HG02973 (cell line): ENCODE data around the gene SPATA2L.
"Not testable (repeated sequence)": the region's sequence is repeated elsewhere in the genome, so short reads cannot be mapped to it uniquely, and the experiment has no call there.

Source experiments
- ATAC-seq: cut with Tn5 transposase; IDR thresholded peaks from one replicate; pipeline ENCODE4 v1.9.1; 2021; ENCODE audit warnings: moderate library complexity; ENCODE audit not compliant: unreplicated experiment

The SPATA2L gene

GRCh38 chr16:89691986-89692569, 9.4 kb downstream of the SPATA2L start:
- no peak for ATAC-seq

- ATAC-seq, result no peak
Measured at GRCh38 chr16:89691231-89691985, 10.1 kb downstream of the SPATA2L start.

DNA sequence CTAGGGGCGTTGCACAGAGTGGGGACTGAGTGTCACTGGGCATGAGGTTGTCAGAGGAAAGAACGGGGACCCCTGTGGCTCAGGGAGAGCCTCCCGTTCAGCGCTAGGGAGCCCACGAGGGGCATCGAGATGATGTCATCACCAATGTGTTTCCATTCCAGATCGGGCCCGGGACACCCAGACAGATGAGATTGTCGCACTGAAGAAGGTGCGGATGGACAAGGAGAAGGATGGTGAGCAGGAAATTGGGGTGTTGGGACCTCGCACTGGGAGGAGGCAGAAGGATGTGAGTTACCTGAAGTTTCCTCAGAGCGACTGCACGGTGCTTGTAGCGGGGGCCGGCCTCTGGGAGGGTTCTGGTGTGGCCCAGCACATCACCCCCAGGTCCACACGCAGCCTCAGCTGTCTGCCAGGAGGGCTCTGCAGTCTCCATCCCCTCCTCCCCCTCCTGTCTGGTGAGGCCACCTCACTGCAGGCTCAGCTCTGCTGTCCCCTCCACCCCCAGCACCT, 11.1 kb downstream of the SPATA2L start:
- ATAC-seq, result no peak

DNA sequence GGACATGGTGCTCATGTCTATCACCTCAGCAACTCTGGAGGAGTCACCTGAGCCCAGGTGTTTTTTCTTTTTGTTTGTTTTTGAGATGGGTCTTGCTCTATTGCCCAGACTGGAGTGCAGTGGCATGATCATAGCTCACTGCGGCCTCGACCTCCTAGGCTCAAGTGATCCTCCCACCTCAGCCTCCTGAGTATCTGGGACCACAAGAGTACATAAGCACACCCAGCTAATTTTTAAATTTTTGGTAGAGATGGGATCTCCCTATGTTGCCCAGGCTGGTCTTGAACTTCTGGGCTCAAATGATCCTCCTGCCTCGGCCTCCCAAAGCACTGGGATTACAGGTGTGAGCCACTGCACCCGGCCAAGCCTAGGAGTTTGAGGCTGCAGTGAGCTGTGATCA, 11.9 kb downstream of the SPATA2L start:
- ATAC-seq, result not testable (repeated sequence)

DNA sequence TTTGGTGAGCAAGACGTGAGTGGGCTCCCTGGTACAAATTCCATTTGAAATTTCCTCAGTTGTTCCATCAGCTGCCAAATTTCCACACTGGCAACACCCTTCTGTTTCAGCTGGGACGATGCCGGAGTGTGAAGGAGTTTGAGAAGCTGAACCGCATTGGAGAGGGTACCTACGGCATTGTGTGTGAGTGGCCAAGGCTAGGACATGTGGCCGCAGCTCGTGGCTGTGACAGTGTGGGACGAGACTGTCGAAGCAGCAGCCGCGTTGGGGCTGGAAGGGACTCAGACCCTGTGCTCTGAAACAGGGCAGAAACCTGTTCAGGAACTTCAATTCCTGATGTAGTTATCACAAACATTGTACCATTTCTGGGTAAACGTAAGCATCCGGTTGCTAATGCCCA, 12.4 kb downstream of the SPATA2L start:
- ATAC-seq, result no peak

GRCh38 chr16:89688395-89688794, 13.1 kb downstream of the SPATA2L start:
- ATAC-seq, result no peak

- peak; percentile 34 for ATAC-seq
Measured at GRCh38 chr16:89687092-89687940, 14.2 kb downstream of the SPATA2L start.

DNA sequence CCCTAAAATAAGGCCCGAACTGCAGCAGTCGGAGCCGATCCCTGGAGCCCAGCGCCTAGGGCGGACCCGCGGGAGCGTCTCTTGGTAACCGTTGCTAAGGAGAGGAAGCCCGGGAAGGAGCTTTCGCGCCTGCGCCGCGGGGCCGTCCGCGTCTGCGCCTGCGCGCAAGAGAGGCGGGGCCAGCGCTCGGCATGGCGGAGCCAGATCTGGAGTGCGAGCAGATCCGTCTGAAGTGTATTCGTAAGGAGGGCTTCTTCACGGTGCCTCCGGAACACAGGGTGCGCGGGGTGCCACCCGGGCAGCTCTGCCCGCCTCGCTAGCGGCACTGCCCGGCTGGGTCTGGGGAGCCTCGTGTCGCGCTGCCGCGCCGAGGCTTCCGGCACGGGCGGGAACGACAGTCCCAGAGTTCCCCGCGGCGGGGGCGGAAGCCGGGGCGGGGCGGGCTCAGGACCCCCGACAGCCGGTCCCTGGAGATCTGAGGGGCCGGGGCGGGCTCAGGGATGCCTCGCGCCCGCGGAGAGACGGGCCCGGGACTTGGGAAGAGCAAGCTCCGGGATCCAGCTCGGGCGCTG, 14.9 kb downstream of the SPATA2L start, which contains the start of gene CDK10:
CDK10 (plus strand) TSS at position 170 of the 572 bp plus-strand sequence; CDS start at position 192, 22 bp downstream.
- peak; percentile 69 for ATAC-seq

GRCh38 chr16:89685916-89686315, 15.6 kb downstream of the SPATA2L start:
- no peak for ATAC-seq

- ATAC-seq, result no peak
Measured at GRCh38 chr16:89678258-89678657, 23.2 kb downstream of the SPATA2L start.

- no peak for ATAC-seq
Measured at GRCh38 chr16:89672177-89672941, 29.1 kb downstream of the SPATA2L start.

DNA sequence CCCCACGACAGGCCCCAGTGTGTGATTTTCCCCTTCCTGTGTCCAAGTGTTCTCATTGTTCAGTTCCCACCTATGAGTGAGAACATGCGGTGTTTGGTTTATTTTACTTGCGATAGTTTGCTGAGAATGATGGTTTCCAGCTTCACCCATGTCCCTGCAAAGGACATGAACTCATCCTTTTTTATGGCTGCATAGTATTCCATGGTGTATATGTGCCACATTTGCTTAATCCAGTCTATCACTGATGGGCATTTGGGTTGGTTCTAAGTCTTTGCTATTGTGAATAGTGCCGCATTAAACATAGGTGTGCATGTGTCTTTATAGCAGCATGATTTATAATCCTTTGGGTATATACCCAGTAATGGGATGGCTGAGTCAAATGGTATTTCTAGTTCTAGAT, 29.9 kb downstream of the SPATA2L start:
- not testable (repeated sequence) for ATAC-seq

DNA sequence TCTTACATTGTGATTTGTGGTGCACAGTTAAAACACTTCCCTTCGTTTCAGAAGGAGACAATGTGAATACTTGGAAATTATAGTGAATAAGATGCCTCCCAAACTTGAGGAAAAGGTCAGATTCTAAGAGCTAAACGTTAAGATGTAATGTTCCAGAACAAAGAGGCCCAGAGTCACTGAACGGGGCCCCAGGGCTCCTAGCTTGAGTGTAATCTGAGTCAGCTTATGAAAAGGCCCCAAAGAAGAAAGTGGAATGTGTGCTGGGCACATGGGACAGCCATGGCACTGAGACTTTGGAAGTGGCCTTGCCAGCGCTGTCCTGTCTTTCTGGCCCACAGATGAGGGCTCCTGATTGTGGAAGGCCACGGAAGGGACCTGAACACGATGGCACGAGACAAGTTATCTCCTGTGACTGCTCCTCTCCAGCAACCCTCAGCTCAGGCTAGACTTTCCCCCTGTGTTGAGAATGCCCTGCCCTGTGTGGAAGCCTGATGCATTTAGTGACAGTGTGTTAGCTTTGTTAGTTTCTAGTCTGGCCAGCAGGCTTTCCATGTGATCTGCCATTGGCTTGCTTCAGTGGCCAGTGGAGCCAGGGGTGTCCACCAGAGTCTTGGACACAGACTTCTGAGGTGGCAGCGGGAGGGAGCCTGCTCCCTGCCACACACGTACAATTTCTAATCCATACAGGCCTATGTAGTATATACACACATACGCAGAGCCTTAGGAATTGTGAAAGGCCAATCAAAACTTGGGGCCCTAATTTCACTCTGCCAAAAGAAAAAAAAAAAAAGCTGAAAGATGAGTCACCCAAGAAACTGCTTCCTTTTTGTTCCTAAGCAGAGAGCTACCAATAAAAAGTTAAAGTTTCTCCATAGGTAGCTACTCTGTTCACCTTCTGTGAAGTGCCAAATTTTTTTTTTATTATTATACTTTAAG, 30.7 kb downstream of the SPATA2L start:
- no peak for ATAC-seq

GRCh38 chr16:89669755-89670154, 31.8 kb downstream of the SPATA2L start:
- no peak for ATAC-seq

GRCh38 chr16:89668790-89669158, 32.7 kb downstream of the SPATA2L start:
- ATAC-seq, result no peak

DNA sequence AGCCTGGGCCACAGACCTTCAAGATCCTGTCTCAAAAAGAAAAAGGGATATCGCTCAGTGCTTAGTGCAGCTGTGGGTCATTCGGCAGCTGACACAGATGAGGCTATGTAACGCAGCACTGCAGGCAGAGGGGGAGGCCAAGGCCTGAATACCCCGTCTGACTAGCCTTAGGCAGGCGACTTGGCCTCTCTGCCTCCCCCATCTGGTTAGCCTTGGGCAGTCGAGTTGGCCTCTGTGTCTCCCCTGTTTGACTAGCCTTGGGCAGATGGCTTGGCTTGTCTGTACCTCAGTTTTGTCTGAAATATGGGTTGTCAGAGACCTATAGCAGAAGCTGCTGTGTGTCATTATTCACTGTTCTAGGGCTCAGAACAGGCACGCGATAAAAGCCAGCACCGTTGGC, 33.9 kb downstream of the SPATA2L start:
- ATAC-seq, result no peak

DNA sequence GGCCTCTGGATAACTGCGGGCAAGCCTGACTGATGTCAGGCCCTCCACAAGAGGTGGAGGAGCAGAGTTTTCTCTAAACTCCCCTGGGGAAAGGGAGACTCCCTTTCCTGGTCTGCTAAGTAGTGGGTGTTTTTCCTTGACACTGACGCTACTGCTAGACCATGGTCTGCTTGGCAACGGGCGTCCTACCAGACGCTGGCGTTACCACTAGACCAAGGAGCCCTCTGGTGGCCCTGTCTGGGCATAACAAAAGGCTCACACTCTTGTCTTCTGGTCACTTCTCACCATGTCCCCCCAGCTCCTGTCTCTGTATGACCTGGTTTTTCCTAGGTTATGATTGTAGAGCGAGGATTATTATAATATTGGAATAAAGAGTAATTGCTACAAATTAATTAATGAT, 34.5 kb downstream of the SPATA2L start:
- ATAC-seq, result not testable (repeated sequence)

DNA sequence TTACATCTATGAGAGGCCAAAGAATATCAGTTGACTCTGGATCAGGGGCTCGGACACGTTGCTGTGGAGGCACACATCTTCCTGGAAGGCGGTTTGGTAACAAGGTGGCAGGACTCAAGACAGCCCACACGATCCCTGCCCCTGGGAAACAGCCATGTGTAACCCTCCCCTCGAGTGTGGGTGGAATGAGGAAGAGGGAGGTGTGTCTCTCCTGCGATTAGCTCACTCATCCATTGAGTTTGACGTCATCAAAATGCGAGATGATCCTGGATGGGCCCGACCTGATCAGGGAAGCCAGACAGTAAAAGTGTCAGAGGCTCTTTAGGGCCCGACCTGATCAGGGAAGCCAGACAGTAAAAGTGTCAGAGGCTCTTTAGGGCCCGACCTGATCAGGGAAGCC, 37.3 kb downstream of the SPATA2L start:
- ATAC-seq, result not testable (repeated sequence)

DNA sequence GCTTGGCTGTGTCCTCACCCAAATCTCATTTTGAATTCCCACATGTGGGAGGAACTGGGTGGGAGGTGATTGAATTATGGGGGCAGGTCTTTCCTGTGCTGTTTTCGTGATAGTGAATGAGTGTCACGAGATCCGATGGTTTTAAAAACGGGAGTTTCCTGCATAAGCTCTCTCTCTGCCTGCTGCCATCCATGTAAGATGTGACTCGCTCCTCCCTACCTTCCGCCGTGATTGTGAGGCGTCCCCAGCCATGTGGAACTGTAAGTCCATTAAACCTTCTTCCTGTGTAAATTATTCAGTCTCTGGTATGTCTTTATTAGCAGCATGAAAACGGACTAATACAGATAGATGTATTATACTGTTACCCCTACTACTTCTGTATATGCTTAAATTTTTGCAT, 40.3 kb downstream of the SPATA2L start:
- no peak for ATAC-seq
